HepG2 (cell line): ENCODE measurements around the gene BCL2. TPM values are rescaled to one million over a fixed set of nuclear protein-coding genes. Genes with fewer than 3 reads are reported as not detected.

Source experiments
- CEBPG ChIP-seq: IDR thresholded peaks from 2 replicates; pipeline ENCODE4 v1.6.1; 2016
- CHCHD3 ChIP-seq: sonication (generic); formaldehyde crosslinking; IDR thresholded peaks from 2 replicates; pipeline ENCODE4 v1.8.0; 2022; ENCODE audit warnings: mild to moderate bottlenecking, missing genetic modification reagents, moderate library complexity
- HNF4A ChIP-seq: sonication (generic); formaldehyde crosslinking; IDR thresholded peaks from 2 replicates; pipeline ENCODE4 v1.4.0; 2020; ENCODE audit warnings: missing genetic modification reagents
- HNF4G ChIP-seq, 2 experiments: sonication (generic) in 1 of 2; formaldehyde crosslinking in 1 of 2; IDR thresholded peaks; 2 replicates each; pipeline versions ENCODE4 v1.4.0 to v1.6.1; 2011 to 2020; ENCODE audit warnings: borderline replicate concordance in 2 of 2, low read depth in 2 of 2, mild to moderate bottlenecking in 2 of 2, low read length in 1 of 2, missing genetic modification reagents in 1 of 2, moderate library complexity in 1 of 2
- HOXA7 ChIP-seq: sonication (generic); formaldehyde crosslinking; IDR thresholded peaks from 2 replicates; pipeline ENCODE4 v1.8.1; 2022; ENCODE audit warnings: mild to moderate bottlenecking, missing genetic modification reagents, moderate library complexity
- KDM2A ChIP-seq: sonication (generic); formaldehyde crosslinking; IDR thresholded peaks from 2 replicates; pipeline ENCODE4 v1.4.0; 2020; ENCODE audit warnings: low read depth, missing genetic modification reagents, borderline replicate concordance
- KLF9 ChIP-seq: IDR thresholded peaks from 2 replicates; pipeline ENCODE4 v1.6.1; 2016; ENCODE audit warnings: low read depth
- NBN ChIP-seq: fragments of 450-650 bp; conservative IDR thresholded peaks from 2 replicates; pipeline ENCODE4 v1.6.1; 2017
- NFKBIZ ChIP-seq: IDR thresholded peaks from 2 replicates; pipeline ENCODE4 v1.6.1; 2018; ENCODE audit warnings: missing genetic modification reagents, missing compliant biosample characterization
- PITX1 ChIP-seq: sonication (generic); formaldehyde crosslinking; IDR thresholded peaks from 2 replicates; pipeline ENCODE4 v1.5.1; 2020; ENCODE audit warnings: mild to moderate bottlenecking, missing genetic modification reagents
- POLR2A ChIP-seq, 2 experiments: IDR thresholded peaks; 2 replicates each; pipeline ENCODE4 v1.6.1; 2011; ENCODE audit warnings: low read depth in 2 of 2, low read length in 2 of 2, mild to moderate bottlenecking in 1 of 2, moderate library complexity in 1 of 2; ENCODE audit not compliant: insufficient read depth in 1 of 2
- RELA ChIP-seq: sonication (generic); formaldehyde crosslinking; IDR thresholded peaks from 2 replicates; pipeline ENCODE4 v1.4.0; 2020; ENCODE audit warnings: missing genetic modification reagents
- TEAD3 ChIP-seq: optimal IDR thresholded peaks from 2 replicates; pipeline ENCODE3; 2016; ENCODE audit warnings: borderline replicate concordance
- TRIM24 ChIP-seq: sonication (generic); formaldehyde crosslinking; IDR thresholded peaks from 2 replicates; pipeline ENCODE4 v1.8.0; 2022; ENCODE audit warnings: mild to moderate bottlenecking, missing genetic modification reagents
- XBP1 ChIP-seq: sonication (generic); formaldehyde crosslinking; IDR thresholded peaks from 2 replicates; pipeline ENCODE4 v1.5.0; 2020; ENCODE audit warnings: missing genetic modification reagents
- ZNF24 ChIP-seq: fragments of 450-650 bp; IDR thresholded peaks from 2 replicates; pipeline ENCODE4 v1.6.1; 2017; ENCODE audit warnings: antibody characterized with exemption, mild to moderate bottlenecking
- ZNF644 ChIP-seq: IDR thresholded peaks from 2 replicates; pipeline ENCODE4 v1.6.1; 2016; ENCODE audit warnings: low read depth
- polyA plus RNA-seq, 8 experiments: library from polyadenylated mRNA; depleted of rRNA in 3 of 8; stranded (reverse) in 7 of 8; unstranded in 1 of 8; fragments of >200 nt; fragmentation: Illumina TruSeq in 4 of 8; extraction: Trizol in 4 of 8; gene quantifications; 2 replicates each; pipeline versions ENCODE4 v1.2.1 to v1.2.3, GENCODE V29; 2011 to 2016; ENCODE audit warnings: low read depth in 4 of 8, missing spikeins in 1 of 8, mixed read lengths in 1 of 8; ENCODE audit not compliant: insufficient read depth in 1 of 8
- total RNA-seq, 5 experiments: library from RNA; depleted of rRNA; stranded (reverse); fragments of >200 nt; fragmentation: Illumina TruSeq; extraction: Trizol; gene quantifications; 2 replicates each; pipeline ENCODE4 v1.2.3, GENCODE V29; 2016; ENCODE audit warnings: low read depth in 1 of 5
- TF ChIP-seq, protein P1 (sequence below): IDR thresholded peaks from 2 replicates; pipeline ENCODE4 v1.6.1; 2016; ENCODE audit warnings: mild to moderate bottlenecking, missing biosample characterization, missing genetic modification reagents
- TF ChIP-seq, protein P2 (sequence below): sonication (generic); formaldehyde crosslinking; IDR thresholded peaks from 2 replicates; pipeline ENCODE4 v1.4.0; 2020; ENCODE audit warnings: missing genetic modification reagents
- TF ChIP-seq, protein P3 (sequence below): IDR thresholded peaks from 2 replicates; pipeline ENCODE4 v1.6.1; 2016; ENCODE audit warnings: low read depth, missing genetic modification reagents, missing compliant biosample characterization
- TF ChIP-seq, protein P4 (sequence below): sonication (generic); formaldehyde crosslinking; IDR thresholded peaks from 2 replicates; pipeline ENCODE4 v1.5.0; 2020; ENCODE audit warnings: mild to moderate bottlenecking, missing genetic modification reagents

Gene BCL2
- total and polyA plus RNA-seq, 2 of the 13 experiments (the other 11 are each of a cell fraction or from before 2014, with no cell fraction given) = 0.07 to 0.53 TPM

DNA sequence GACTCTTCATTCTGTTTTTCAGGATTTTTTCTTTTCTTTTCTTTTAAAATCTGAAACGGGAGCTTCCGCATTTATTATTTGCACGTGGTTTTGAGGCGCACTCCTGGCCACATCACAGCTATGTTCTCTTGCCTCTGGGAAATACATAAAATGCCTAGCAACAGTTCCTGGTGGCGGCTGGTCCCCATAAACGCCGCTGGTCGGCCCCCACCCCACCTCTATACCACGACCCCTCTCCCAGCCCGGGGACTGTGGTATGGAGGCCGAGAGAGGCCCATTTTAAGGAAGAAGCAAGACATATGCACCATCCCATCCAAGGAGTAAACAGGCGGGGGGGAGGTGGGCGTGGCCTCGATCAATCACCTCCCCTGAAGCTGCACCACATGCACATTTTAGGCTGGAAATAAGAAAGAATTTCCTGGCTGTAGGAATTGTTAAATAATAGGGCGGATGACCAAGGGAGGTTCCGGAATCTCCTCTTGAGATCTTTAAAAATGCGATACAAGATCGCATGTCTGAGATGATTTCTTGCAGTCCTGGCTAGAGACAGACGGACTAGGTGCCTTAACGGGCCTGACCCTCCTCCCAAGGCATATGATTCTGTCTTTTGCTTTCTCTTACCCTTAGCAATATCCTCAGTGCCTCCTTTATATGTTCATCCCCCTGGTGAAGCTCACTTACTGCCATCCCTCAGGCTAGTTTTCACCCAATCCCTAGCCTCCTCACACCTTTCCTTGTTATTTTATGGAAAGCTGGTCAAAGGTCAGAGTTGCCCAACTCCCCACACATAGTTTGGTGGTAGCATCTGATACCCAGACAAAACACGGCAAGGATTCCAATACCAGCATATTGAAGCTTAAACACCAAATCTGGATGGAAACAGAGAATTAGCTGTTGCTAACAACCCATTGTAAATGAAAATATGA is 82.4 kb downstream of the BCL2 start (continued):
- TF ChIP-seq, protein P1, sequence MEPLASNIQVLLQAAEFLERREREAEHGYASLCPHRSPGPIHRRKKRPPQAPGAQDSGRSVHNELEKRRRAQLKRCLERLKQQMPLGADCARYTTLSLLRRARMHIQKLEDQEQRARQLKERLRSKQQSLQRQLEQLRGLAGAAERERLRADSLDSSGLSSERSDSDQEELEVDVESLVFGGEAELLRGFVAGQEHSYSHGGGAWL = no peak
- no peak for TF ChIP-seq RELA (CRISPR knock-in tag)
- TF ChIP-seq POLR2A (IDR thresholded peaks at IDR 0.05; ENCODE audit: insufficient read depth in 1 of 2, low read depth in 2 of 2, low read length in 2 of 2) = no peak
- no peak for TF ChIP-seq ZNF24
- TF ChIP-seq CHCHD3 (CRISPR knock-in tag) = no peak
- TF ChIP-seq, protein P2, sequence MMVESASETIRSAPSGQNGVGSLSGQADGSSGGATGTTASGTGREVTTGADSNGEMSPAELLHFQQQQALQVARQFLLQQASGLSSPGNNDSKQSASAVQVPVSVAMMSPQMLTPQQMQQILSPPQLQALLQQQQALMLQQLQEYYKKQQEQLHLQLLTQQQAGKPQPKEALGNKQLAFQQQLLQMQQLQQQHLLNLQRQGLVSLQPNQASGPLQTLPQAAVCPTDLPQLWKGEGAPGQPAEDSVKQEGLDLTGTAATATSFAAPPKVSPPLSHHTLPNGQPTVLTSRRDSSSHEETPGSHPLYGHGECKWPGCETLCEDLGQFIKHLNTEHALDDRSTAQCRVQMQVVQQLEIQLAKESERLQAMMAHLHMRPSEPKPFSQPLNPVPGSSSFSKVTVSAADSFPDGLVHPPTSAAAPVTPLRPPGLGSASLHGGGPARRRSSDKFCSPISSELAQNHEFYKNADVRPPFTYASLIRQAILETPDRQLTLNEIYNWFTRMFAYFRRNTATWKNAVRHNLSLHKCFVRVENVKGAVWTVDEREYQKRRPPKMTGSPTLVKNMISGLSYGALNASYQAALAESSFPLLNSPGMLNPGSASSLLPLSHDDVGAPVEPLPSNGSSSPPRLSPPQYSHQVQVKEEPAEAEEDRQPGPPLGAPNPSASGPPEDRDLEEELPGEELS (CRISPR knock-in tag) = no peak
- no peak for TF ChIP-seq TRIM24 (CRISPR knock-in tag)
- no peak for TF ChIP-seq PITX1 (CRISPR knock-in tag)
- no peak for TF ChIP-seq XBP1 (CRISPR knock-in tag)
- TF ChIP-seq KLF9 (CRISPR knock-in tag) = no peak
- peak; percentile 76 for TF ChIP-seq HNF4A (CRISPR knock-in tag)
- TF ChIP-seq NBN = no peak
- TF ChIP-seq NFKBIZ = no peak
- 0 out of 2 replicates have a peak, but pooled peaks have one; percentile 13 for TF ChIP-seq ZNF644
- TF ChIP-seq, protein P3, sequence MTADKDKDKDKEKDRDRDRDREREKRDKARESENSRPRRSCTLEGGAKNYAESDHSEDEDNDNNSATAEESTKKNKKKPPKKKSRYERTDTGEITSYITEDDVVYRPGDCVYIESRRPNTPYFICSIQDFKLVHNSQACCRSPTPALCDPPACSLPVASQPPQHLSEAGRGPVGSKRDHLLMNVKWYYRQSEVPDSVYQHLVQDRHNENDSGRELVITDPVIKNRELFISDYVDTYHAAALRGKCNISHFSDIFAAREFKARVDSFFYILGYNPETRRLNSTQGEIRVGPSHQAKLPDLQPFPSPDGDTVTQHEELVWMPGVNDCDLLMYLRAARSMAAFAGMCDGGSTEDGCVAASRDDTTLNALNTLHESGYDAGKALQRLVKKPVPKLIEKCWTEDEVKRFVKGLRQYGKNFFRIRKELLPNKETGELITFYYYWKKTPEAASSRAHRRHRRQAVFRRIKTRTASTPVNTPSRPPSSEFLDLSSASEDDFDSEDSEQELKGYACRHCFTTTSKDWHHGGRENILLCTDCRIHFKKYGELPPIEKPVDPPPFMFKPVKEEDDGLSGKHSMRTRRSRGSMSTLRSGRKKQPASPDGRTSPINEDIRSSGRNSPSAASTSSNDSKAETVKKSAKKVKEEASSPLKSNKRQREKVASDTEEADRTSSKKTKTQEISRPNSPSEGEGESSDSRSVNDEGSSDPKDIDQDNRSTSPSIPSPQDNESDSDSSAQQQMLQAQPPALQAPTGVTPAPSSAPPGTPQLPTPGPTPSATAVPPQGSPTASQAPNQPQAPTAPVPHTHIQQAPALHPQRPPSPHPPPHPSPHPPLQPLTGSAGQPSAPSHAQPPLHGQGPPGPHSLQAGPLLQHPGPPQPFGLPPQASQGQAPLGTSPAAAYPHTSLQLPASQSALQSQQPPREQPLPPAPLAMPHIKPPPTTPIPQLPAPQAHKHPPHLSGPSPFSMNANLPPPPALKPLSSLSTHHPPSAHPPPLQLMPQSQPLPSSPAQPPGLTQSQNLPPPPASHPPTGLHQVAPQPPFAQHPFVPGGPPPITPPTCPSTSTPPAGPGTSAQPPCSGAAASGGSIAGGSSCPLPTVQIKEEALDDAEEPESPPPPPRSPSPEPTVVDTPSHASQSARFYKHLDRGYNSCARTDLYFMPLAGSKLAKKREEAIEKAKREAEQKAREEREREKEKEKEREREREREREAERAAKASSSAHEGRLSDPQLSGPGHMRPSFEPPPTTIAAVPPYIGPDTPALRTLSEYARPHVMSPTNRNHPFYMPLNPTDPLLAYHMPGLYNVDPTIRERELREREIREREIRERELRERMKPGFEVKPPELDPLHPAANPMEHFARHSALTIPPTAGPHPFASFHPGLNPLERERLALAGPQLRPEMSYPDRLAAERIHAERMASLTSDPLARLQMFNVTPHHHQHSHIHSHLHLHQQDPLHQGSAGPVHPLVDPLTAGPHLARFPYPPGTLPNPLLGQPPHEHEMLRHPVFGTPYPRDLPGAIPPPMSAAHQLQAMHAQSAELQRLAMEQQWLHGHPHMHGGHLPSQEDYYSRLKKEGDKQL (CRISPR knock-in tag) = no peak
- no peak for TF ChIP-seq TEAD3 (CRISPR knock-in tag)
- peak; percentile 72 for TF ChIP-seq CEBPG (CRISPR knock-in tag)
- TF ChIP-seq HNF4G (IDR thresholded peaks at IDR 0.05; ENCODE audit: borderline replicate concordance, low read depth, low read length) = peak; percentile 73
- no peak for TF ChIP-seq HNF4G (CRISPR knock-in tag; IDR thresholded peaks at IDR 0.05; ENCODE audit: borderline replicate concordance, low read depth)
- TF ChIP-seq HOXA7 (CRISPR knock-in tag) = no peak
- no peak for TF ChIP-seq KDM2A (CRISPR knock-in tag)
- TF ChIP-seq, protein P4, sequence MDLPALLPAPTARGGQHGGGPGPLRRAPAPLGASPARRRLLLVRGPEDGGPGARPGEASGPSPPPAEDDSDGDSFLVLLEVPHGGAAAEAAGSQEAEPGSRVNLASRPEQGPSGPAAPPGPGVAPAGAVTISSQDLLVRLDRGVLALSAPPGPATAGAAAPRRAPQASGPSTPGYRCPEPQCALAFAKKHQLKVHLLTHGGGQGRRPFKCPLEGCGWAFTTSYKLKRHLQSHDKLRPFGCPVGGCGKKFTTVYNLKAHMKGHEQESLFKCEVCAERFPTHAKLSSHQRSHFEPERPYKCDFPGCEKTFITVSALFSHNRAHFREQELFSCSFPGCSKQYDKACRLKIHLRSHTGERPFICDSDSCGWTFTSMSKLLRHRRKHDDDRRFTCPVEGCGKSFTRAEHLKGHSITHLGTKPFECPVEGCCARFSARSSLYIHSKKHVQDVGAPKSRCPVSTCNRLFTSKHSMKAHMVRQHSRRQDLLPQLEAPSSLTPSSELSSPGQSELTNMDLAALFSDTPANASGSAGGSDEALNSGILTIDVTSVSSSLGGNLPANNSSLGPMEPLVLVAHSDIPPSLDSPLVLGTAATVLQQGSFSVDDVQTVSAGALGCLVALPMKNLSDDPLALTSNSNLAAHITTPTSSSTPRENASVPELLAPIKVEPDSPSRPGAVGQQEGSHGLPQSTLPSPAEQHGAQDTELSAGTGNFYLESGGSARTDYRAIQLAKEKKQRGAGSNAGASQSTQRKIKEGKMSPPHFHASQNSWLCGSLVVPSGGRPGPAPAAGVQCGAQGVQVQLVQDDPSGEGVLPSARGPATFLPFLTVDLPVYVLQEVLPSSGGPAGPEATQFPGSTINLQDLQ (CRISPR knock-in tag) = no peak
